ENCODE results near the gene PI4K2A.
"Not testable (repeated sequence)": the region's sequence is repeated elsewhere in the genome, so short reads cannot be mapped to it uniquely, and the experiment has no call there.

PI4K2A gene

GRCh38 chr10:97644936-97645335 lies 4.5 kb downstream of the PI4K2A start:
- no peaks in the 10 kb centered on the region for H3K27me3 ChIP-seq (ENCODE audit: control insufficient read depth in 5 of 5, insufficient read depth in 4 of 5, low read length in 5 of 5)
- no peak overlapping the region for H3K9ac ChIP-seq (ENCODE audit: low read length in 5 of 5)
- peaks cover 9 to 14% (median 10%) of the 10 kb centered on the region in 5 donors for H3K36me3 ChIP-seq (ENCODE audit: control insufficient read depth in 5 of 5, insufficient read depth in 5 of 5, low read length in 5 of 5)
- H3K4me3 ChIP-seq (ENCODE audit: low read depth in 1 of 5, low read length in 5 of 5): no peak overlapping the region
- H3K4me1 ChIP-seq (ENCODE audit: control insufficient read depth in 5 of 5, insufficient read depth in 5 of 5, low read length in 5 of 5): peaks cover 2 to 41% (median 35%) of the 10 kb centered on the region in 5 donors
- H3K27ac ChIP-seq (ENCODE audit: low read depth, low read length): no peak overlapping the region
- no peaks in the 10 kb centered on the region for H3K9me3 ChIP-seq (ENCODE audit: control insufficient read depth in 5 of 5, low read length in 5 of 5)

- peaks cover 0 to 46% (median 28%) of the 10 kb centered on the region in 5 donors for H3K4me1 ChIP-seq (ENCODE audit: control insufficient read depth in 5 of 5, insufficient read depth in 5 of 5, low read length in 5 of 5)
- no peak overlapping the region for H3K9ac ChIP-seq (ENCODE audit: low read length in 5 of 5)
- no peaks in the 10 kb centered on the region for H3K27me3 ChIP-seq (ENCODE audit: control insufficient read depth in 5 of 5, insufficient read depth in 4 of 5, low read length in 5 of 5)
- peak overlapping the region; percentile 67 for H3K27ac ChIP-seq (ENCODE audit: low read depth, low read length)
- no peaks in the 10 kb centered on the region for H3K9me3 ChIP-seq (ENCODE audit: control insufficient read depth in 5 of 5, low read length in 5 of 5)
- no peak overlapping the region for H3K4me3 ChIP-seq (ENCODE audit: low read depth in 1 of 5, low read length in 5 of 5)
- H3K36me3 ChIP-seq (ENCODE audit: control insufficient read depth in 5 of 5, insufficient read depth in 5 of 5, low read length in 5 of 5): peaks cover 18 to 33% (median 21%) of the 10 kb centered on the region in 5 donors
These were observed 7.1 kb downstream of the PI4K2A start for GRCh38 chr10:97647556-97647955.

GRCh38 chr10:97648562-97649404 lies 8.3 kb downstream of the PI4K2A start:
- Histone ChIP-seq H3K36me3 (ENCODE audit: control insufficient read depth in 5 of 5, insufficient read depth in 5 of 5, low read length in 5 of 5) (peaks cover 23 to 43% (median 30%) of the 10 kb centered on the region in 5 donors), H3K27ac (ENCODE audit: low read depth, low read length) (peak overlapping the region; percentile 67), H3K27me3 (ENCODE audit: control insufficient read depth in 5 of 5, insufficient read depth in 4 of 5, low read length in 5 of 5) (no peaks in the 10 kb centered on the region), H3K4me3 (ENCODE audit: low read depth in 1 of 5, low read length in 5 of 5) (no peak overlapping the region), H3K9me3 (ENCODE audit: control insufficient read depth in 5 of 5, low read length in 5 of 5) (no peaks in the 10 kb centered on the region), H3K9ac (ENCODE audit: low read length in 5 of 5) (peak overlapping the region in 1 of 5 donors; percentile 4), H3K4me1 (ENCODE audit: control insufficient read depth in 5 of 5, insufficient read depth in 5 of 5, low read length in 5 of 5) (peaks cover 0 to 45% (median 28%) of the 10 kb centered on the region in 5 donors)

- H3K36me3 ChIP-seq (ENCODE audit: control insufficient read depth in 5 of 5, insufficient read depth in 5 of 5, low read length in 5 of 5): peaks cover 26 to 42% (median 33%) of the 10 kb centered on the region in 5 donors
- H3K27ac ChIP-seq (ENCODE audit: low read depth, low read length): peak overlapping the region; percentile 70
- peaks cover 0 to 45% (median 28%) of the 10 kb centered on the region in 5 donors for H3K4me1 ChIP-seq (ENCODE audit: control insufficient read depth in 5 of 5, insufficient read depth in 5 of 5, low read length in 5 of 5)
- H3K27me3 ChIP-seq (ENCODE audit: control insufficient read depth in 5 of 5, insufficient read depth in 4 of 5, low read length in 5 of 5); H3K4me3 ChIP-seq (ENCODE audit: low read depth in 1 of 5, low read length in 5 of 5); H3K9ac ChIP-seq (ENCODE audit: low read length in 5 of 5); H3K9me3 ChIP-seq (ENCODE audit: control insufficient read depth in 5 of 5, low read length in 5 of 5): not testable (repeated sequence)
These were observed 8.9 kb downstream of the PI4K2A start for GRCh38 chr10:97649405-97649750.

GRCh38 chr10:97650726-97651125 lies 10.3 kb downstream of the PI4K2A start:
- Histone ChIP-seq H3K9me3 (ENCODE audit: control insufficient read depth in 5 of 5, low read length in 5 of 5) (no peaks in the 10 kb centered on the region), H3K27ac (ENCODE audit: low read depth, low read length) (peak overlapping the region; percentile 70), H3K27me3 (ENCODE audit: control insufficient read depth in 5 of 5, insufficient read depth in 4 of 5, low read length in 5 of 5) (no peaks in the 10 kb centered on the region), H3K9ac (ENCODE audit: low read length in 5 of 5) (no peak overlapping the region), H3K36me3 (ENCODE audit: control insufficient read depth in 5 of 5, insufficient read depth in 5 of 5, low read length in 5 of 5) (peaks cover 20 to 38% (median 27%) of the 10 kb centered on the region in 5 donors), H3K4me3 (ENCODE audit: low read depth in 1 of 5, low read length in 5 of 5) (no peak overlapping the region), H3K4me1 (ENCODE audit: control insufficient read depth in 5 of 5, insufficient read depth in 5 of 5, low read length in 5 of 5) (peaks cover 0 to 45% (median 28%) of the 10 kb centered on the region in 5 donors)

GRCh38 chr10:97651773-97652172 lies 11.3 kb downstream of the PI4K2A start:
- H3K4me3 ChIP-seq (ENCODE audit: low read depth in 1 of 5, low read length in 5 of 5): no peak overlapping the region
- no peak overlapping the region for H3K9ac ChIP-seq (ENCODE audit: low read length in 5 of 5)
- H3K9me3 ChIP-seq (ENCODE audit: control insufficient read depth in 5 of 5, low read length in 5 of 5): no peaks in the 10 kb centered on the region
- peaks cover 26 to 49% (median 37%) of the 10 kb centered on the region in 5 donors for H3K36me3 ChIP-seq (ENCODE audit: control insufficient read depth in 5 of 5, insufficient read depth in 5 of 5, low read length in 5 of 5)
- peaks cover 0 to 45% (median 28%) of the 10 kb centered on the region in 5 donors for H3K4me1 ChIP-seq (ENCODE audit: control insufficient read depth in 5 of 5, insufficient read depth in 5 of 5, low read length in 5 of 5)
- H3K27me3 ChIP-seq (ENCODE audit: control insufficient read depth in 5 of 5, insufficient read depth in 4 of 5, low read length in 5 of 5): no peaks in the 10 kb centered on the region
- H3K27ac ChIP-seq (ENCODE audit: low read depth, low read length): no peak overlapping the region

GRCh38 chr10:97656777-97657176 lies 16.3 kb downstream of the PI4K2A start:
- peaks cover 0 to 4% (median 3%) of the 10 kb centered on the region in 5 donors for H3K4me1 ChIP-seq (ENCODE audit: control insufficient read depth in 5 of 5, insufficient read depth in 5 of 5, low read length in 5 of 5)
- H3K9ac ChIP-seq (ENCODE audit: low read length in 5 of 5): no peak overlapping the region
- H3K27me3 ChIP-seq (ENCODE audit: control insufficient read depth in 5 of 5, insufficient read depth in 4 of 5, low read length in 5 of 5): no peaks in the 10 kb centered on the region
- no peak overlapping the region for H3K4me3 ChIP-seq (ENCODE audit: low read depth in 1 of 5, low read length in 5 of 5)
- peaks cover 26 to 58% (median 34%) of the 10 kb centered on the region in 5 donors for H3K36me3 ChIP-seq (ENCODE audit: control insufficient read depth in 5 of 5, insufficient read depth in 5 of 5, low read length in 5 of 5)
- H3K9me3 ChIP-seq (ENCODE audit: control insufficient read depth in 5 of 5, low read length in 5 of 5): no peaks in the 10 kb centered on the region
- H3K27ac ChIP-seq (ENCODE audit: low read depth, low read length): no peak overlapping the region

- peaks cover 25 to 45% (median 29%) of the 10 kb centered on the region in 5 donors for H3K36me3 ChIP-seq (ENCODE audit: control insufficient read depth in 5 of 5, insufficient read depth in 5 of 5, low read length in 5 of 5)
- no peak overlapping the region for H3K27ac ChIP-seq (ENCODE audit: low read depth, low read length)
- H3K27me3 ChIP-seq (ENCODE audit: control insufficient read depth in 5 of 5, insufficient read depth in 4 of 5, low read length in 5 of 5): no peaks in the 10 kb centered on the region
These were observed 19.1 kb downstream of the PI4K2A start for GRCh38 chr10:97659589-97659988.

GRCh38 chr10:97664282-97664850 lies 23.9 kb downstream of the PI4K2A start:
- no peak overlapping the region for H3K9ac ChIP-seq (ENCODE audit: low read length in 5 of 5)
- no peaks in the 10 kb centered on the region for H3K27me3 ChIP-seq (ENCODE audit: control insufficient read depth in 5 of 5, insufficient read depth in 4 of 5, low read length in 5 of 5)
- peaks cover 0 to 11% (median 3%) of the 10 kb centered on the region in 5 donors for H3K4me1 ChIP-seq (ENCODE audit: control insufficient read depth in 5 of 5, insufficient read depth in 5 of 5, low read length in 5 of 5)
- H3K27ac ChIP-seq (ENCODE audit: low read depth, low read length): no peak overlapping the region
- no peak overlapping the region for H3K4me3 ChIP-seq (ENCODE audit: low read depth in 1 of 5, low read length in 5 of 5)
- no peaks in the 10 kb centered on the region for H3K9me3 ChIP-seq (ENCODE audit: control insufficient read depth in 5 of 5, low read length in 5 of 5)
- H3K36me3 ChIP-seq (ENCODE audit: control insufficient read depth in 5 of 5, insufficient read depth in 5 of 5, low read length in 5 of 5): peaks cover 23 to 47% (median 44%) of the 10 kb centered on the region in 5 donors

More at GRCh38 chr10:97659589-97659988, 19.1 kb downstream of the PI4K2A start:
- Histone ChIP-seq H3K4me1 (ENCODE audit: control insufficient read depth in 5 of 5, insufficient read depth in 5 of 5, low read length in 5 of 5) (peaks cover 0 to 4% (median 0%) of the 10 kb centered on the region in 5 donors), H3K9ac (ENCODE audit: low read length in 5 of 5) (no peak overlapping the region), H3K4me3 (ENCODE audit: low read depth in 1 of 5, low read length in 5 of 5) (no peak overlapping the region), H3K9me3 (ENCODE audit: control insufficient read depth in 5 of 5, low read length in 5 of 5) (no peaks in the 10 kb centered on the region)

- Histone ChIP-seq H3K9ac (ENCODE audit: low read length in 5 of 5) (no peak overlapping the region), H3K4me1 (ENCODE audit: control insufficient read depth in 5 of 5, insufficient read depth in 5 of 5, low read length in 5 of 5) (peaks cover 0 to 13% (median 8%) of the 10 kb centered on the region in 5 donors), H3K9me3 (ENCODE audit: control insufficient read depth in 5 of 5, low read length in 5 of 5) (no peaks in the 10 kb centered on the region), H3K27me3 (ENCODE audit: control insufficient read depth in 5 of 5, insufficient read depth in 4 of 5, low read length in 5 of 5) (no peaks in the 10 kb centered on the region), H3K36me3 (ENCODE audit: control insufficient read depth in 5 of 5, insufficient read depth in 5 of 5, low read length in 5 of 5) (peaks cover 23 to 56% (median 49%) of the 10 kb centered on the region in 5 donors), H3K4me3 (ENCODE audit: low read depth in 1 of 5, low read length in 5 of 5) (no peak overlapping the region), H3K27ac (ENCODE audit: low read depth, low read length) (no peak overlapping the region)
These were observed 26.5 kb downstream of the PI4K2A start for GRCh38 chr10:97666992-97667391.

Data from subcutaneous abdominal adipose tissue (tissue), 5 donors.